Measurements from ENCODE around the gene FAM20C.

DNA sequence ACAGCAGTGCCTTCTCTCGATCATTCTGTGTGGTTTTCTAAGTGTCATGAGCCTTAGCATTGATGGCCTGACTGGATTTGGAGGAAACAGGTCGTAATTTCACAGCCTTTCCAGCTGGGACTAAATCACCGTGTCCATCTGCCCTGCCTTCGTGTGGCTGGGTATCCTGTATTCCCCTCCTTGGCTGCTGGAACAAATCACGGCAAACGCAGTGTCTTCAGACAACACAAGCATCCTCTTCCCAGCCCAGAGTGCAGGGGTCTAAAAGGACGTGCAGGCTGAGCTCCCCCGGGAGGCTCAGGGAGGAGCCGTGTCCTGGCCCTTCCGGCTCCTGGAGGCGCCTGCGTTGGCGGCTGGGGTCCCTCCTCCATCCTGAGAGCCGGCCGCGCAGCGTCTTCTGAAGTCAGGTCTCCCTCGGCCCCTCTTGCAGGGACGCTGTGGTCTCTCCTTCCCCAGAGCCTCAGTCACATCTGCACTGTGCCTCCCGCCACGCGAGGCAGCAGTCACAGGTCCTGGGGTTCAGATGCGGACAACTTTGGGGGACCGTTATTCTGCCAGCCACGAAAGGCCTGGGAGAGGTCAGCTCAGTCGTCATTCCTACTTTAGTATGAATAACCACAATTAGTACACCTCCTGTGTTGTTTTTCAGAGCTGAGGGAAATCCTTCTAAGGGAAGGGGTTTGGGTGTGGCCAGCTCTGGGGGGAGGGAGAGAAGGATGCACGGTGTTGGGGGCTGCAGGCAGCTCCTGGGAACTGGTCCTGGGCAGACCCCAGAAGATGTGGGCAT, 41.1 kb downstream of the FAM20C start:
- TF ChIP-seq, protein P1, sequence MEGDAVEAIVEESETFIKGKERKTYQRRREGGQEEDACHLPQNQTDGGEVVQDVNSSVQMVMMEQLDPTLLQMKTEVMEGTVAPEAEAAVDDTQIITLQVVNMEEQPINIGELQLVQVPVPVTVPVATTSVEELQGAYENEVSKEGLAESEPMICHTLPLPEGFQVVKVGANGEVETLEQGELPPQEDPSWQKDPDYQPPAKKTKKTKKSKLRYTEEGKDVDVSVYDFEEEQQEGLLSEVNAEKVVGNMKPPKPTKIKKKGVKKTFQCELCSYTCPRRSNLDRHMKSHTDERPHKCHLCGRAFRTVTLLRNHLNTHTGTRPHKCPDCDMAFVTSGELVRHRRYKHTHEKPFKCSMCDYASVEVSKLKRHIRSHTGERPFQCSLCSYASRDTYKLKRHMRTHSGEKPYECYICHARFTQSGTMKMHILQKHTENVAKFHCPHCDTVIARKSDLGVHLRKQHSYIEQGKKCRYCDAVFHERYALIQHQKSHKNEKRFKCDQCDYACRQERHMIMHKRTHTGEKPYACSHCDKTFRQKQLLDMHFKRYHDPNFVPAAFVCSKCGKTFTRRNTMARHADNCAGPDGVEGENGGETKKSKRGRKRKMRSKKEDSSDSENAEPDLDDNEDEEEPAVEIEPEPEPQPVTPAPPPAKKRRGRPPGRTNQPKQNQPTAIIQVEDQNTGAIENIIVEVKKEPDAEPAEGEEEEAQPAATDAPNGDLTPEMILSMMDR (conservative IDR thresholded peaks at IDR 0.05; ENCODE audit: low read depth, low read length), result no peak
- no peak for TF ChIP-seq EZH2 (IDR thresholded peaks at IDR 0.05; ENCODE audit: borderline replicate concordance, low read depth, low read length, poor library complexity, severe bottlenecking)

Data from A673 (cell line).